Neural cell (in vitro differentiated cells): Measurements from ENCODE around the gene ODF2L.

Source experiments
- CTCF ChIP-seq: fragments of 450-650 bp; IDR thresholded peaks from 2 replicates; pipeline ENCODE4 v1.5.1; 2014; ENCODE audit warnings: antibody characterized with exemption, mild to moderate bottlenecking, moderate library complexity; ENCODE audit not compliant: poor library complexity, severe bottlenecking
- EP300 ChIP-seq: fragments of 450-650 bp; conservative IDR thresholded peaks from 2 replicates; pipeline ENCODE4 v1.6.1; 2014; ENCODE audit warnings: antibody characterized with exemption, mild to moderate bottlenecking, moderate library complexity; ENCODE audit not compliant: poor library complexity, severe bottlenecking
- EZH2 ChIP-seq: fragments of 200-600, 300-800 bp; shearing (Covaris generic), sonication (generic); IDR thresholded peaks from 2 replicates; pipeline ENCODE4 v1.6.1; 2014; ENCODE audit warnings: antibody characterized with exemption, low read length, borderline replicate concordance, mild to moderate bottlenecking; ENCODE audit not compliant: insufficient read depth, poor library complexity, severe bottlenecking
- MXI1 ChIP-seq: fragments of 450-650 bp; conservative IDR thresholded peaks from 2 replicates; pipeline ENCODE4 v1.6.1; 2014; ENCODE audit warnings: antibody characterized with exemption, mild to moderate bottlenecking; ENCODE audit not compliant: poor library complexity, severe bottlenecking
- POLR2AphosphoS5 ChIP-seq: IDR thresholded peaks from 2 replicates; pipeline ENCODE4 v1.6.1; 2012
- RAD21 ChIP-seq: fragments of 450-650 bp; conservative IDR thresholded peaks from 2 replicates; pipeline ENCODE4 v1.6.1; 2014; ENCODE audit warnings: antibody characterized with exemption, mild to moderate bottlenecking, moderate library complexity
- SMC3 ChIP-seq: fragments of 450-650 bp; conservative IDR thresholded peaks from 2 replicates; pipeline ENCODE4 v1.6.1; 2014; ENCODE audit warnings: antibody characterized with exemption, mild to moderate bottlenecking, moderate library complexity; ENCODE audit not compliant: poor library complexity

- TF ChIP-seq CTCF: no peak
- TF ChIP-seq MXI1: no peak
- TF ChIP-seq POLR2AphosphoS5: no peak
- no peak for TF ChIP-seq RAD21
- TF ChIP-seq EZH2: no peak
- TF ChIP-seq SMC3: no peak
- TF ChIP-seq EP300: no peak
Observed at GRCh38 chr1:86325264-86325663, 70.9 kb downstream of the ODF2L start.
